DND-41 (cell line): ENCODE results near the gene GPR137.
A peak's percentile ranks its signal among the peaks of the same experiment; 100 is the strongest.

Source experiments
- ATAC-seq: fragments of 200-7000 bp; cut with Tn5 transposase; 3 replicates; pipeline ENCODE4 v1.9.1; 2021; ENCODE audit warnings: low read depth; ENCODE audit not compliant: insufficient read depth
- DNase-seq: peaks from one replicate; pipeline ENCODE4 v3.0.0-alpha.2; 2020
- H2AFZ ChIP-seq: 2 replicates; pipeline ENCODE4 v1.6.0; 2012; ENCODE audit warnings: low read depth, low read length
- H3K27ac ChIP-seq: 2 replicates; pipeline ENCODE4 v1.5.1; 2012; ENCODE audit warnings: low read length, inconsistent platforms
- H3K27me3 ChIP-seq: fragments of 200-600 bp; sonication (generic); 2 replicates; pipeline ENCODE4 v1.6.0; 2012; ENCODE audit warnings: low read length, mild to moderate bottlenecking, inconsistent platforms; ENCODE audit not compliant: insufficient read depth, poor library complexity
- H3K36me3 ChIP-seq: 2 replicates; pipeline ENCODE4 v1.5.1; 2012; ENCODE audit warnings: low read length, inconsistent platforms; ENCODE audit not compliant: insufficient read depth
- H3K4me1 ChIP-seq: 2 replicates; pipeline ENCODE4 v1.5.1; 2012; ENCODE audit warnings: mild to moderate bottlenecking, low read length; ENCODE audit not compliant: insufficient read depth
- H3K4me2 ChIP-seq: 2 replicates; pipeline ENCODE4 v1.6.0; 2012; ENCODE audit warnings: mild to moderate bottlenecking, moderate library complexity, low read length, inconsistent platforms; ENCODE audit not compliant: insufficient read depth
- H3K4me3 ChIP-seq, 2 experiments: fragments of 200-600 bp in 1 of 2; shearing (Covaris generic) in 1 of 2; 2 replicates each; pipeline ENCODE4 v1.5.1; 2012 to 2016; ENCODE audit warnings: inconsistent platforms in 2 of 2, low read length in 2 of 2, mild to moderate bottlenecking in 2 of 2, low read depth in 1 of 2, moderate library complexity in 1 of 2
- H3K79me2 ChIP-seq: 2 replicates; pipeline ENCODE4 v1.6.0; 2012; ENCODE audit warnings: low read length, inconsistent platforms; ENCODE audit not compliant: insufficient read depth
- H3K9ac ChIP-seq: 2 replicates; pipeline ENCODE4 v1.6.0; 2012; ENCODE audit warnings: low read depth, mild to moderate bottlenecking, inconsistent platforms, low read length, moderate library complexity
- H3K9me3 ChIP-seq: 2 replicates; pipeline ENCODE4 v1.5.1; 2012; ENCODE audit warnings: low read length, moderate library complexity, mild to moderate bottlenecking, inconsistent platforms; ENCODE audit not compliant: insufficient read depth, severe bottlenecking
- H4K20me1 ChIP-seq: 2 replicates; pipeline ENCODE4 v1.6.0; 2012; ENCODE audit warnings: low read length; ENCODE audit not compliant: insufficient read depth
- EZH2 ChIP-seq: IDR thresholded peaks from 3 replicates; pipeline ENCODE4 v1.6.1; 2012; ENCODE audit warnings: borderline replicate concordance, low read depth, mild to moderate bottlenecking, moderate library complexity, low read length, inconsistent platforms; ENCODE audit not compliant: severe bottlenecking
- TF ChIP-seq, protein P1 (sequence below): IDR thresholded peaks from 2 replicates; pipeline ENCODE4 v1.5.1; 2012; ENCODE audit warnings: borderline replicate concordance, low read length, moderate library complexity, mild to moderate bottlenecking; ENCODE audit not compliant: poor library complexity, severe bottlenecking; ENCODE audit errors: extremely low read depth

GPR137 gene

DNA sequence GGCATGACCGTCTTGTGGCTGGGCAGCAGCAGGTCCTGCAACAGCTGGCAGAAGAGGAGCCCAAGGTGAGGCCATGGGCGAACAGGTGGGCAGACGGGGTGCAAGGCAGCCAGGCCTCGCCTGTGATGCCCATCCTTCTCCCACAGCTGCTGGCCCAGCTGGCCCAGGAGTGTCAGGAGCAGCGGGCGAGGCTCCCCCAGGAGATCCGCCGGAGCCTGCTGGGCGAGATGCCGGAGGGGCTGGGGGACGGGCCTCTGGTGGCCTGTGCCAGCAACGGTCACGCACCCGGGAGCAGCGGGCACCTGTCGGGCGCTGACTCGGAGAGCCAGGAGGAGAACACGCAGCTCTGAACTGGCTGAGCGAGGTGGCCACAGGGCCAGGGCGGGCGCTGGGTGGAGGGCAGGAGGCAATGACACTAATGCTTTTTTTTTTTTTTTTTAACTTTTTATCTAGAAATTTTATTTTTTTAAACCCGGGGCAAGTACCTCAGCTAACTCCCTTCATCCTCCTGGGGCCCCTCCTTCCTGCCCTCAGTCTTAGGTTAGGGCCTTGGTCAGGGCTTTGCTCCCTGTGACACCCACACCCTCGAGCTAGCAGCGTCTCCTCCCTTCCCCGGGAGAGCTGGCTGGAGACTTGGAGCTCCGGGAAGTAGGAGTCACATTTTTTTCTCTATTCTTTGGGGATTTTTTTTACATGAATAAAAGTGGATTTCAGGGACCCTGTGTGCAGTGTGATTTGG is 18.3 kb upstream of the GPR137 start:
- peaks cover 25% of the 10 kb centered on the region; the same call in 1 of the 2 replicates for H3K36me3 ChIP-seq
- ATAC-seq (no peak), DNase-seq (no peak)
- H3K9me3 ChIP-seq = no peaks in the 10 kb centered on the region
- no peak overlapping the region for H3K4me2 ChIP-seq
- no peaks in the 10 kb centered on the region for H4K20me1 ChIP-seq
- H2AFZ ChIP-seq = no peak overlapping the region
- no peak for TF ChIP-seq EZH2
- TF ChIP-seq, protein P1, sequence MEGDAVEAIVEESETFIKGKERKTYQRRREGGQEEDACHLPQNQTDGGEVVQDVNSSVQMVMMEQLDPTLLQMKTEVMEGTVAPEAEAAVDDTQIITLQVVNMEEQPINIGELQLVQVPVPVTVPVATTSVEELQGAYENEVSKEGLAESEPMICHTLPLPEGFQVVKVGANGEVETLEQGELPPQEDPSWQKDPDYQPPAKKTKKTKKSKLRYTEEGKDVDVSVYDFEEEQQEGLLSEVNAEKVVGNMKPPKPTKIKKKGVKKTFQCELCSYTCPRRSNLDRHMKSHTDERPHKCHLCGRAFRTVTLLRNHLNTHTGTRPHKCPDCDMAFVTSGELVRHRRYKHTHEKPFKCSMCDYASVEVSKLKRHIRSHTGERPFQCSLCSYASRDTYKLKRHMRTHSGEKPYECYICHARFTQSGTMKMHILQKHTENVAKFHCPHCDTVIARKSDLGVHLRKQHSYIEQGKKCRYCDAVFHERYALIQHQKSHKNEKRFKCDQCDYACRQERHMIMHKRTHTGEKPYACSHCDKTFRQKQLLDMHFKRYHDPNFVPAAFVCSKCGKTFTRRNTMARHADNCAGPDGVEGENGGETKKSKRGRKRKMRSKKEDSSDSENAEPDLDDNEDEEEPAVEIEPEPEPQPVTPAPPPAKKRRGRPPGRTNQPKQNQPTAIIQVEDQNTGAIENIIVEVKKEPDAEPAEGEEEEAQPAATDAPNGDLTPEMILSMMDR = no peak
- H3K4me3 ChIP-seq = no peak overlapping the region
- no peak overlapping the region for H3K27ac ChIP-seq
- peaks cover 33% of the 10 kb centered on the region for H3K4me1 ChIP-seq
- no peaks in the 10 kb centered on the region for H3K27me3 ChIP-seq
- H3K9ac ChIP-seq = peak overlapping the region; percentile 95; the same call in 1 of the 2 replicates
- peaks cover 23% of the 10 kb centered on the region for H3K79me2 ChIP-seq

DNA sequence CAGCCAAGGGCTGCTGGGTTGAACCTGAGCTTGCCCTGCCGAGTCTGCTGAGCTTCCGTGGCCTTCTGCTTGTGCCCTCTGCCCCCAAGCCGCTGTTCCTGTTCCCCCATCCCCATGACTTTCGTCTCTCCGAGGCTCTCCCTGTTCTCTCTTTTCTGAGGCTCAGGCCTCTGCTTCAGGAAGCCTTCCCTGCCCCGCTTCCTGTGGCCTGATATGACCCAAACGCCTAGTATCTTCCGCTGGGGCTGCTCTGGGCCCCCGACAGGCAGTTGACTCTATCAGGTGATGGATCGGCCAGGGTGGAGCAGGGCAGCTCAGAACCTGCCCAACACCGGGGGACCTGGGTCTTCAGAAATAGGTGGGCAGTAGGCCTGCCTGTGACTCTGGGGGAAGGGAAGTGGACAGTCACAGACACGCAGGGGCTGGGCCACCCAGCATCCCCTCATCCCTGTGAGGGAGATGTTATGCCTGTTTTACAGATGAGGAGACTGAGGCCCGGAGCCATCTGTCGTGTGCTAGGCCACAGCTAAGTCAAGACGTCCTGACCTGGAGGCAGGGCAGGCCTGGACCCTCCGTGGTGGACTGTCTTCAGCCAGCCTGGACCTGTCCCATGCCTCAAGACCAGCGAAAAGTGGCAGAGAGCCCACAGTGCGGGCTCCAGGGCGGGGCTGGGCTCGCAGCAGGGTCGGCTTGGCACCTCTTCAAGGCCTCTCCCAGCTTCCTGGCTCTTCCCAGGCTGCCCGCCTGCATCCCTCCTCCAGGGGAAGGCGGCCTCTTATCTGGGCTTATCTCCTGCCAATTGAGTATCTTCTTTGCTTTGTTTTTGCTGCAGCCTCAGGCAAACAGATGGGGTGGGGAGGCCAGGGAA is 17.4 kb upstream of the GPR137 start:
- peaks cover 26% of the 10 kb centered on the region for H3K79me2 ChIP-seq
- peaks cover 38% of the 10 kb centered on the region for H3K4me1 ChIP-seq
- no peaks in the 10 kb centered on the region for H4K20me1 ChIP-seq
- peak overlapping the region; percentile 79 to 90; a peak in 3 of 4 replicates for H3K4me3 ChIP-seq
- H3K9me3 ChIP-seq = no peaks in the 10 kb centered on the region
- no peaks in the 10 kb centered on the region for H3K27me3 ChIP-seq
- H2AFZ ChIP-seq = peak overlapping the region; percentile 71; the same call in 1 of the 2 replicates
- H3K36me3 ChIP-seq = peaks cover 17% of the 10 kb centered on the region; the same call in 1 of the 2 replicates
- H3K9ac ChIP-seq = peak overlapping the region; percentile 95
- ATAC-seq (no peak), DNase-seq (no peak)
- no peak for TF ChIP-seq EZH2
- TF ChIP-seq, protein P1 = no peak
- peak overlapping the region; percentile 90 for H3K27ac ChIP-seq
- H3K4me2 ChIP-seq = peak overlapping the region; percentile 99

DNA sequence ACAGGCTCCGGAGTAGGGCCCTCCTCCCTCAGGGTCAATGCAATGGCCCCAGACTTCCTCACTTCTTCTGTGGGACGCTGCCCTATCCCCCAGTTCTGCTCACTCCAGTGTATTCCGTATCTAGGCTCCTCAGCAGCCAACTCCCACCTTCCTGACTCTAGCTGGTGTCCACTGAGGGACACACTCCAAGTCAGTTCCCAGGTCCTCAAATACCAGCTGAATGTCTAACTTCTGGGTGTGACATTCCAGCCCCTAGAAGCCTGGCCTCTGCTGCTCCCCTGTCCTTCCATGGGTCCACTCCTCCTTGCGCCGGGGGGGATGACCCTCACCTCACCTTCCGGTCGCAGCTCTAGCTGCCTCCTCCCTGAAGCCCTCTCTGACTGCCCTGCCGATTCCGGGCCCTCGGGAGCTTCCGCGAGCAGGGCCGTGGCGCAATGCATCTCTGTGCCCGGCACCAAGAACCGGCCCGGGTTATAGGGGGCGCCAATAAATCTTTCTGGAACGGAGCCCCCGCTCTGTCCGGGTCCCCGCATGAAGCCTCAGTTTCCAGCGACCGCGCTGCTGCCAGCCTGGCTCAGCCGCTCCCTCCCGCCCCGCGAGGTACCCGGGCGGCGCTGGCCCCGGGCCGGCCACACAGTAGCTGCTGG is 16.6 kb upstream of the GPR137 start:
- TF ChIP-seq, protein P1 = no peak
- TF ChIP-seq EZH2 = no peak
- H3K79me2 ChIP-seq = peaks cover 28% of the 10 kb centered on the region
- peak overlapping the region; percentile 79 to 90 for H3K4me3 ChIP-seq
- H3K9me3 ChIP-seq = no peaks in the 10 kb centered on the region
- no peaks in the 10 kb centered on the region for H4K20me1 ChIP-seq
- H3K27me3 ChIP-seq = no peaks in the 10 kb centered on the region
- peak overlapping the region; percentile 99 for H3K4me2 ChIP-seq
- peaks cover 13% of the 10 kb centered on the region; the same call in 1 of the 2 replicates for H3K36me3 ChIP-seq
- H3K9ac ChIP-seq = peak overlapping the region; percentile 95
- H3K4me1 ChIP-seq = peaks cover 38% of the 10 kb centered on the region
- ATAC-seq (peak; percentile 4), DNase-seq (peak; percentile 53)
- peak overlapping the region; percentile 71 for H2AFZ ChIP-seq
- peak overlapping the region; percentile 90 for H3K27ac ChIP-seq
